IMR-90 (cell line): ENCODE results near the gene BCAS3. TPM values are rescaled to one million over a fixed set of nuclear protein-coding genes. Genes with fewer than 3 reads are reported as not detected.
A peak's percentile ranks its signal among the peaks of the same experiment; 100 is the strongest.

Experiments
- ATAC-seq: fragments of 200-7000 bp; cut with Tn5 transposase; 2 replicates; pipeline ENCODE4 v1.9.1; 2020; ENCODE audit warnings: low read depth, mild to moderate bottlenecking, moderate library complexity
- BruUV-seq: library from RNA; stranded (reverse); fragments of 400-500 nt; replicated peaks from 2 replicates; lab custom pipeline; 2021; lab: Mats Ljungman, UMichigan
- CTCF ChIA-PET: fragments of 300-600 bp; formaldehyde crosslinking; extraction: SDS; loops from one replicate; lab custom pipeline; 2021; ENCODE audit warnings: antibody characterized with exemption; lab: Yijun Ruan, JAX
- POLR2A ChIA-PET: fragments of 300-600 bp; sonication (Branson Sonifier 250); formaldehyde crosslinking; loops from one replicate; lab custom pipeline; 2022; ENCODE audit warnings: antibody characterized with exemption; ENCODE audit not compliant: unreplicated experiment; lab: Charles Lee
- DNase-seq: peaks from one replicate; pipeline ENCODE4 v3.0.0; 2013
- H2AFZ ChIP-seq: replicated peaks from 2 replicates; pipeline ENCODE3; 2013; ENCODE audit warnings: low read length, mild to moderate bottlenecking; ENCODE audit not compliant: poor library complexity
- H2AK5ac ChIP-seq: 2 replicates; pipeline ENCODE4 v1.6.1; 2013; ENCODE audit warnings: low read depth, low read length, inconsistent platforms
- H2AK9ac ChIP-seq: replicated peaks from 2 replicates; pipeline ENCODE3; 2013; ENCODE audit warnings: mild to moderate bottlenecking, low read depth, low read length, moderate library complexity; ENCODE audit not compliant: poor library complexity
- H2BK120ac ChIP-seq: 2 replicates; pipeline ENCODE4 v1.6.1; 2013; ENCODE audit warnings: low read depth, low read length, inconsistent platforms
- H2BK15ac ChIP-seq: 3 replicates; pipeline ENCODE4 v1.6.1; 2013; ENCODE audit warnings: low read depth, low read length, inconsistent platforms
- H2BK20ac ChIP-seq: 2 replicates; pipeline ENCODE4 v1.6.1; 2013; ENCODE audit warnings: low read depth, mild to moderate bottlenecking, inconsistent platforms, low read length, moderate library complexity
- H2BK5ac ChIP-seq: 2 replicates; pipeline ENCODE4 v1.6.1; 2013; ENCODE audit warnings: mild to moderate bottlenecking, low read depth, low read length, inconsistent platforms; ENCODE audit not compliant: poor library complexity, severe bottlenecking
- H3K14ac ChIP-seq: replicated peaks from 2 replicates; pipeline ENCODE4 v1.6.1; 2013; ENCODE audit warnings: low read depth, low read length, inconsistent platforms
- H3K18ac ChIP-seq: 2 replicates; pipeline ENCODE4 v1.6.1; 2013; ENCODE audit warnings: low read depth, low read length, control low read depth
- H3K23ac ChIP-seq: 2 replicates; pipeline ENCODE4 v1.6.1; 2013; ENCODE audit warnings: low read depth, low read length, inconsistent platforms
- H3K27ac ChIP-seq: 2 replicates; pipeline ENCODE4 v1.5.1; 2013; ENCODE audit warnings: mild to moderate bottlenecking, control low read depth, low read length; ENCODE audit not compliant: insufficient read depth
- H3K27me3 ChIP-seq: 2 replicates; pipeline ENCODE4 v1.6.1; 2013; ENCODE audit warnings: low read length; ENCODE audit not compliant: control insufficient read depth, insufficient read depth
- H3K36me3 ChIP-seq: 2 replicates; pipeline ENCODE4 v1.6.1; 2013; ENCODE audit warnings: low read length, mixed read lengths; ENCODE audit not compliant: control insufficient read depth, insufficient read depth
- H3K4ac ChIP-seq: 2 replicates; pipeline ENCODE4 v1.6.1; 2013; ENCODE audit warnings: low read depth, low read length, inconsistent platforms
- H3K4me1 ChIP-seq: 2 replicates; pipeline ENCODE4 v1.6.1; 2013; ENCODE audit warnings: low read length, mixed read lengths; ENCODE audit not compliant: control insufficient read depth, insufficient read depth
- H3K4me2 ChIP-seq: 2 replicates; pipeline ENCODE4 v1.6.1; 2013; ENCODE audit warnings: low read depth, mild to moderate bottlenecking, control low read depth, low read length, moderate library complexity
- H3K4me3 ChIP-seq: 2 replicates; pipeline ENCODE4 v1.5.1; 2013; ENCODE audit warnings: low read depth, mild to moderate bottlenecking, control low read depth, low read length, moderate library complexity; ENCODE audit not compliant: insufficient read depth
- H3K56ac ChIP-seq: 2 replicates; pipeline ENCODE4 v1.6.1; 2013; ENCODE audit warnings: low read length, inconsistent platforms; ENCODE audit not compliant: insufficient read depth; ENCODE audit errors: extremely low read depth
- H3K79me1 ChIP-seq, 2 experiments: 2 replicates each; pipeline ENCODE4 v1.6.1; 2013; ENCODE audit warnings: low read length in 2 of 2, inconsistent platforms in 1 of 2, low read depth in 1 of 2
- H3K9ac ChIP-seq: 2 replicates; pipeline ENCODE4 v1.6.1; 2013; ENCODE audit warnings: low read depth, low read length, control low read depth
- H3K9me1 ChIP-seq: 2 replicates; pipeline ENCODE4 v1.6.1; 2013; ENCODE audit warnings: low read length, inconsistent platforms; ENCODE audit not compliant: insufficient read depth
- H3K9me3 ChIP-seq: 2 replicates; pipeline ENCODE4 v1.6.1; 2013; ENCODE audit warnings: low read length; ENCODE audit not compliant: control insufficient read depth, insufficient read depth
- H4K20me1 ChIP-seq: 2 replicates; pipeline ENCODE4 v1.6.1; 2013; ENCODE audit warnings: low read length, inconsistent platforms; ENCODE audit not compliant: insufficient read depth
- H4K5ac ChIP-seq: 2 replicates; pipeline ENCODE4 v1.6.1; 2013; ENCODE audit warnings: mild to moderate bottlenecking, low read depth, low read length, control low read depth
- H4K8ac ChIP-seq, 2 experiments: 2 replicates each; pipeline ENCODE4 v1.6.1; 2013; ENCODE audit warnings: low read depth in 2 of 2, low read length in 2 of 2, control low read depth in 1 of 2, inconsistent platforms in 1 of 2
- H4K91ac ChIP-seq: 2 replicates; pipeline ENCODE4 v1.6.1; 2013; ENCODE audit warnings: low read depth, low read length, inconsistent platforms; ENCODE audit not compliant: insufficient read depth
- BHLHE40 ChIP-seq: fragments of 150-350 bp; IDR thresholded peaks from 2 replicates; pipeline ENCODE4 v1.6.1; 2016; ENCODE audit warnings: mild to moderate bottlenecking, low read depth, low read length
- CEBPB ChIP-seq: IDR thresholded peaks from 2 replicates; pipeline ENCODE4 v1.6.1; 2012; ENCODE audit warnings: low read depth, low read length, improper control_type of control experiment
- CHD1 ChIP-seq: IDR thresholded peaks from 2 replicates; pipeline ENCODE4 v1.6.1; 2012; ENCODE audit warnings: low read depth, low read length, improper control_type of control experiment
- CTCF ChIP-seq: conservative IDR thresholded peaks from 2 replicates; pipeline ENCODE4 v1.5.1; 2012; ENCODE audit warnings: mild to moderate bottlenecking, low read depth, low read length, improper control_type of control experiment
- ELK1 ChIP-seq: fragments of 150-350 bp; IDR thresholded peaks from 2 replicates; pipeline ENCODE4 v1.6.1; 2016; ENCODE audit warnings: low read depth, mild to moderate bottlenecking, low read length, moderate library complexity, borderline replicate concordance
- FOS ChIP-seq: fragments of 150-350 bp; IDR thresholded peaks from 2 replicates; pipeline ENCODE4 v1.6.1; 2016; ENCODE audit warnings: low read depth, low read length
- MAFK ChIP-seq: IDR thresholded peaks from 2 replicates; pipeline ENCODE4 v1.6.1; 2012; ENCODE audit warnings: low read depth, low read length, improper control_type of control experiment
- MAZ ChIP-seq: IDR thresholded peaks from 2 replicates; pipeline ENCODE4 v1.6.1; 2012; ENCODE audit warnings: low read depth, mild to moderate bottlenecking, low read length, improper control_type of control experiment, moderate library complexity, borderline replicate concordance
- MXI1 ChIP-seq: IDR thresholded peaks from 2 replicates; pipeline ENCODE4 v1.6.1; 2012; ENCODE audit warnings: low read depth, mild to moderate bottlenecking, low read length, moderate library complexity, borderline replicate concordance
- NFE2L2 ChIP-seq: fragments of 150-350 bp; IDR thresholded peaks from 2 replicates; pipeline ENCODE4 v1.6.1; 2016; ENCODE audit warnings: low read depth, mild to moderate bottlenecking, low read length
- POLR2A ChIP-seq: IDR thresholded peaks from 2 replicates; pipeline ENCODE4 v1.6.1; 2012; ENCODE audit warnings: mild to moderate bottlenecking, low read depth, low read length
- RAD21 ChIP-seq: IDR thresholded peaks from 2 replicates; pipeline ENCODE4 v1.6.1; 2012; ENCODE audit warnings: low read length, improper control_type of control experiment
- RCOR1 ChIP-seq: IDR thresholded peaks from 2 replicates; pipeline ENCODE4 v1.6.1; 2012; ENCODE audit warnings: mild to moderate bottlenecking, low read length, improper control_type of control experiment; ENCODE audit not compliant: insufficient replicate concordance
- RFX5 ChIP-seq: IDR thresholded peaks from 2 replicates; pipeline ENCODE4 v1.8.0; 2012; ENCODE audit warnings: low read depth, mild to moderate bottlenecking, low read length, moderate library complexity
- SMC3 ChIP-seq: fragments of 150-350 bp; IDR thresholded peaks from 2 replicates; pipeline ENCODE4 v1.6.1; 2016; ENCODE audit warnings: low read depth, mild to moderate bottlenecking, antibody characterized with exemption, low read length, moderate library complexity
- USF2 ChIP-seq: fragments of 150-350 bp; IDR thresholded peaks from 2 replicates; pipeline ENCODE4 v1.6.1; 2017; ENCODE audit warnings: mild to moderate bottlenecking, antibody characterized with exemption, low read length, low read depth
- WGBS, 2 experiments: methylation state at CpG; one replicate each; pipeline versions ENCODE4 v1.1.5 to v1.1.7; 2013; ENCODE audit warnings: missing lambda C conversion rate in 2 of 2; ENCODE audit not compliant: insufficient read length in 1 of 2; ENCODE audit errors: extremely low coverage in 2 of 2; 5-methylcytosine and 5-hydroxymethylcytosine counted together
- dilution Hi-C: fragments of 300-500 bp; cut with HindIII; formaldehyde crosslinking; loops from one replicate; pipeline ENCODE4 v1.14.3; 2018; ENCODE audit warnings: low sequenced_read_pairs; ENCODE audit not compliant: unreplicated experiment
- in situ Hi-C: fragments of 300-500 bp; cut with MboI; formaldehyde crosslinking; loops from 3 replicates; pipeline ENCODE4 v1.14.3; 2019; ENCODE audit warnings: low sequenced_read_pairs, inconsistent platforms, mixed read lengths
- intact Hi-C: fragments of 100-400 bp; cut with micrococcal nuclease; formaldehyde crosslinking; loops from 2 replicates; pipeline ENCODE4 v1.10.0; 2022
- polyA plus RNA-seq, 3 experiments: library from polyadenylated mRNA; depleted of rRNA; stranded (reverse); fragments of >200 nt; gene quantifications; 2 replicates each; pipeline ENCODE4 v1.2.3, GENCODE V29; 2012; ENCODE audit warnings: low replicate concordance in 1 of 3
- total RNA-seq: library from RNA; depleted of rRNA; stranded (reverse); fragments of >200 nt; gene quantifications from 2 replicates; pipeline ENCODE4 v1.2.3, GENCODE V29; 2012

The BCAS3 gene
- total and polyA plus RNA-seq, 2 of the 4 experiments (the other 2 are of a cell fraction) = 6.3 to 27.1 TPM

GRCh38 chr17:60717814-60718213 is 40.2 kb downstream of the BCAS3 start:
- Histone ChIP-seq H3K4me2 (no peak overlapping the region), H3K9me3 (no peaks in the 10 kb centered on the region), H2AK9ac (no peak overlapping the region), H3K27me3 (no peaks in the 10 kb centered on the region), H3K9ac (no peak overlapping the region), H3K4me1 (peaks cover 3% of the 10 kb centered on the region; the same call in 1 of the 2 replicates), H3K4ac (no peak overlapping the region), H2BK120ac (no peak overlapping the region), H3K4me3 (no peak overlapping the region), H3K27ac (no peak overlapping the region), H4K5ac (no peak overlapping the region), H3K23ac (no peak overlapping the region), H4K8ac (no peak overlapping the region), H2BK5ac (no peak overlapping the region), H3K18ac (no peak overlapping the region), H3K79me1 (0 out of 4 replicates have a peak, but pooled peaks cover 0 to 2% of the 10 kb centered on the region in 2 experiments), H4K20me1 (no peaks in the 10 kb centered on the region), H4K91ac (no peak overlapping the region), H3K36me3 (no peaks in the 10 kb centered on the region), H2AK5ac (peak overlapping the region; percentile 15; the same call in 1 of the 2 replicates), H2AFZ (no peak overlapping the region), H3K56ac (no peak overlapping the region), H2BK15ac (no peak overlapping the region), H3K14ac (no peak overlapping the region), H3K9me1 (no peaks in the 10 kb centered on the region), H2BK20ac (no peak overlapping the region)
- intact Hi-C loops (no loop called here), dilution Hi-C loops (no loop called here), in situ Hi-C loops (no loop called here)
- POLR2A ChIA-PET = no interaction called here
- BruUV-seq = no TSS peak
- CTCF ChIA-PET = no interaction called here
- TF ChIP-seq BHLHE40 = no peak
- no peak for TF ChIP-seq MAZ
- no peak for TF ChIP-seq CEBPB
- TF ChIP-seq CHD1 = no peak
- no peak for TF ChIP-seq ELK1
- TF ChIP-seq MAFK = no peak
- no peak for TF ChIP-seq CTCF
- TF ChIP-seq NFE2L2 = no peak
- no peak for TF ChIP-seq SMC3
- no peak for TF ChIP-seq RCOR1
- no peak for TF ChIP-seq RFX5
- TF ChIP-seq MXI1 = no peak
- no peak for TF ChIP-seq POLR2A
- no peak for TF ChIP-seq FOS
- TF ChIP-seq USF2 = no peak
- no peak for TF ChIP-seq RAD21
- DNase-seq (no peak), ATAC-seq (no peak)
- 90% methylated on average over 2 of the region's 9 CpGs; no CpG with 5 or more reads in 1 of the 2 experiments for WGBS, 2 experiments
